Small intestine (tissue), 7 donors: ENCODE measurements around the gene USP14. TPM values are rescaled to one million over a fixed set of nuclear protein-coding genes. Genes with fewer than 3 reads are reported as not detected.

Experiments
- DNase-seq, 2 donors: peaks; one replicate each; pipeline versions ENCODE4 v3.0.0 to v3.0.0-alpha.2; 2013
- FAIRE-seq: peaks from 2 replicates; lab custom pipeline; 2012; peaks lifted over from hg19 to GRCh38; lab: Jason Lieb, UNC
- H3K27ac ChIP-seq, 3 donors: one replicate each; pipeline ENCODE4 v1.5.1; 2013; ENCODE audit warnings: low read length in 2 of 3, mild to moderate bottlenecking in 2 of 3, control low read depth in 1 of 3, inconsistent platforms in 1 of 3, low read depth in 1 of 3, moderate library complexity in 1 of 3
- H3K27me3 ChIP-seq, 3 donors: one replicate each; pipeline ENCODE4 v1.6.1; 2013; ENCODE audit warnings: low read length in 3 of 3, inconsistent platforms in 1 of 3; ENCODE audit not compliant: control insufficient read depth in 3 of 3, insufficient read depth in 3 of 3
- H3K36me3 ChIP-seq, 3 donors: one replicate each; pipeline ENCODE4 v1.6.1; 2013; ENCODE audit warnings: low read length in 3 of 3, inconsistent platforms in 1 of 3, low read depth in 1 of 3, mild to moderate bottlenecking in 1 of 3, moderate library complexity in 1 of 3; ENCODE audit not compliant: control insufficient read depth in 3 of 3, insufficient read depth in 2 of 3
- H3K4me1 ChIP-seq, 3 donors: one replicate each; pipeline ENCODE4 v1.6.1; 2013; ENCODE audit warnings: low read length in 2 of 3, inconsistent platforms in 1 of 3, low read depth in 1 of 3, mild to moderate bottlenecking in 1 of 3, moderate library complexity in 1 of 3; ENCODE audit not compliant: control insufficient read depth in 3 of 3, insufficient read depth in 2 of 3
- H3K4me3 ChIP-seq, 3 donors: one replicate each; pipeline ENCODE4 v1.5.1; 2013; ENCODE audit warnings: low read length in 3 of 3, control low read depth in 1 of 3, inconsistent platforms in 1 of 3, low read depth in 1 of 3, mild to moderate bottlenecking in 1 of 3, moderate library complexity in 1 of 3
- H3K9me3 ChIP-seq, 2 donors: one replicate each; pipeline ENCODE4 v1.6.1; 2013; ENCODE audit warnings: low read depth in 1 of 2, low read length in 1 of 2; ENCODE audit not compliant: control insufficient read depth in 2 of 2, insufficient read depth in 1 of 2
- WGBS, 3 donors: extraction: QIAGEN DNeasy Blood & Tissue Kit; methylation state at CpG; one replicate each; pipeline ENCODE4 v1.1.7; 2013; 5-methylcytosine and 5-hydroxymethylcytosine counted together
- polyA plus RNA-seq, 4 donors: library from polyadenylated mRNA; stranded (reverse) in 3 of 4; unstranded in 1 of 4; fragments of 200-250 nt in 3 of 4; fragments of 120-200 nt in 1 of 4; gene quantifications; one replicate each; pipeline versions ENCODE4 v1.2.1 to v1.2.3, GENCODE V29; 2013
- donor health status: healthy with polysubstance abuse.
- donor health status: control.
- donor health status: control.
- donor health status: Bipolar disorder and iron deficiency.
- donor health status: healthy.

Gene USP14
- polyA plus RNA-seq, 4 donors = 9.2 to 32.3 (median 19.0) TPM

- FAIRE-seq = no peak
- no peak for DNase-seq
- H3K9me3 ChIP-seq = no peaks in the 10 kb centered on the region
- peaks cover 0 to 2% (median 0%) of the 10 kb centered on the region in 3 donors for H3K4me1 ChIP-seq
- H3K27ac ChIP-seq = no peak overlapping the region
- WGBS, 3 donors = 94 to 96% (median 96%) methylated on average over 4 of the region's 4 CpGs
- H3K36me3 ChIP-seq = peaks cover 9 to 13% (median 11%) of the 10 kb centered on the region in 3 donors
- H3K27me3 ChIP-seq = no peaks in the 10 kb centered on the region
- no peak overlapping the region for H3K4me3 ChIP-seq
Measured at GRCh38 chr18:210733-211132, 52.4 kb downstream of the USP14 start.

- Histone ChIP-seq H3K9me3 (no peaks in the 10 kb centered on the region), H3K27ac (no peak overlapping the region), H3K4me3 (no peak overlapping the region), H3K36me3 (peaks cover 11 to 17% (median 13%) of the 10 kb centered on the region in 3 donors), H3K27me3 (no peaks in the 10 kb centered on the region), H3K4me1 (peaks cover 0 to 2% (median 0%) of the 10 kb centered on the region in 3 donors)
- no peak for FAIRE-seq
- no peak for DNase-seq
Measured at GRCh38 chr18:211582-211981, 53.2 kb downstream of the USP14 start.

- WGBS, 3 donors = 76 to 88% (median 88%) methylated on average over 1 of the region's 1 CpG
- H3K36me3 ChIP-seq = peaks cover 15 to 18% (median 17%) of the 10 kb centered on the region in 3 donors
- no peak overlapping the region for H3K4me3 ChIP-seq
- FAIRE-seq (no peak), DNase-seq (no peak)
- H3K27me3 ChIP-seq = no peaks in the 10 kb centered on the region
- H3K27ac ChIP-seq = no peak overlapping the region
- H3K4me1 ChIP-seq = peaks cover 0 to 2% (median 0%) of the 10 kb centered on the region in 3 donors
- H3K9me3 ChIP-seq = no peaks in the 10 kb centered on the region
Measured at GRCh38 chr18:212780-213179, 54.4 kb downstream of the USP14 start.

- Histone ChIP-seq H3K9me3 (no peaks in the 10 kb centered on the region), H3K4me3 (no peak overlapping the region), H3K4me1 (peaks cover 0 to 4% (median 0%) of the 10 kb centered on the region in 3 donors), H3K27ac (no peak overlapping the region), H3K36me3 (peaks cover 15 to 19% (median 19%) of the 10 kb centered on the region in 3 donors), H3K27me3 (no peaks in the 10 kb centered on the region)
- WGBS, 3 donors = 79 to 90% (median 89%) methylated on average over 4 of the region's 4 CpGs
- FAIRE-seq = no peak
- no peak for DNase-seq
Measured at GRCh38 chr18:213505-213904, 55.1 kb downstream of the USP14 start.

- H3K27ac ChIP-seq = no peak overlapping the region
- no peak for FAIRE-seq
- no peaks in the 10 kb centered on the region for H3K27me3 ChIP-seq
- DNase-seq = no peak
- no peak overlapping the region for H3K4me3 ChIP-seq
- 71 to 74% (median 72%) methylated on average over 3 of the region's 3 CpGs for WGBS, 3 donors
- H3K9me3 ChIP-seq = no peaks in the 10 kb centered on the region
- H3K4me1 ChIP-seq = peaks cover 0 to 4% (median 0%) of the 10 kb centered on the region in 3 donors
- H3K36me3 ChIP-seq = peaks cover 16 to 19% (median 17%) of the 10 kb centered on the region in 3 donors
Measured at GRCh38 chr18:213966-214365, 55.6 kb downstream of the USP14 start.

GRCh38 chr18:215448-216010 is 57.2 kb downstream of the USP14 start:
- FAIRE-seq (no peak), DNase-seq (no peak)
- 80 to 86% (median 85%) methylated on average over 5 of the region's 5 CpGs for WGBS, 3 donors
- Histone ChIP-seq H3K27ac (no peak overlapping the region), H3K9me3 (no peaks in the 10 kb centered on the region), H3K4me1 (peaks cover 0 to 4% (median 0%) of the 10 kb centered on the region in 3 donors), H3K27me3 (no peaks in the 10 kb centered on the region), H3K4me3 (no peak overlapping the region), H3K36me3 (peaks cover 16 to 20% (median 17%) of the 10 kb centered on the region in 3 donors)

- no peaks in the 10 kb centered on the region for H3K27me3 ChIP-seq
- DNase-seq = peak in 1 of 2 donors; percentile 50
- WGBS, 3 donors = 85 to 89% (median 85%) methylated on average over 5 of the region's 5 CpGs
- no peak overlapping the region for H3K4me3 ChIP-seq
- peaks cover 9 to 16% (median 11%) of the 10 kb centered on the region in 3 donors for H3K36me3 ChIP-seq
- no peak for FAIRE-seq
- H3K9me3 ChIP-seq = no peaks in the 10 kb centered on the region
- no peak overlapping the region for H3K27ac ChIP-seq
- peaks cover 0 to 2% (median 0%) of the 10 kb centered on the region in 3 donors for H3K4me1 ChIP-seq
Measured at GRCh38 chr18:217532-218336, 59.4 kb downstream of the USP14 start.

- H3K4me3 ChIP-seq = no peak overlapping the region
- DNase-seq = no peak
- no peak overlapping the region for H3K27ac ChIP-seq
- peaks cover 9 to 12% (median 10%) of the 10 kb centered on the region in 3 donors for H3K36me3 ChIP-seq
- H3K4me1 ChIP-seq = peaks cover 0 to 2% (median 0%) of the 10 kb centered on the region in 3 donors
- FAIRE-seq = no peak
- no peaks in the 10 kb centered on the region for H3K9me3 ChIP-seq
- no peaks in the 10 kb centered on the region for H3K27me3 ChIP-seq
Measured at GRCh38 chr18:220708-221107, 62.4 kb downstream of the USP14 start.
